HEK293T (cell line): ENCODE results near the gene RTCB.

Experiments used
- ARNT ChIP-seq: fragments of 450-650 bp; IDR thresholded peaks from 2 replicates; pipeline ENCODE4 v1.6.1; 2017; ENCODE audit warnings: mild to moderate bottlenecking
- BHLHE40 ChIP-seq: fragments of 450-650 bp; IDR thresholded peaks from 2 replicates; pipeline ENCODE4 v1.6.1; 2016; ENCODE audit warnings: mild to moderate bottlenecking, moderate library complexity, borderline replicate concordance
- FOXA1 ChIP-seq: fragments of 450-650 bp; IDR thresholded peaks from 2 replicates; pipeline ENCODE4 v1.6.1; 2016; ENCODE audit warnings: mild to moderate bottlenecking
- FOXK2 ChIP-seq: fragments of 450-650 bp; IDR thresholded peaks from 2 replicates; pipeline ENCODE4 v1.6.1; 2016; ENCODE audit warnings: mild to moderate bottlenecking
- FOXM1 ChIP-seq: fragments of 450-650 bp; IDR thresholded peaks from 2 replicates; pipeline ENCODE4 v1.6.1; 2017; ENCODE audit warnings: mild to moderate bottlenecking, borderline replicate concordance
- L3MBTL2 ChIP-seq: fragments of 450-650 bp; conservative IDR thresholded peaks from 2 replicates; pipeline ENCODE4 v1.6.1; 2016; ENCODE audit warnings: mild to moderate bottlenecking
- NFRKB ChIP-seq: fragments of 450-650 bp; IDR thresholded peaks from 2 replicates; pipeline ENCODE4 v1.6.1; 2016; ENCODE audit warnings: mild to moderate bottlenecking, moderate library complexity
- TARDBP ChIP-seq: fragments of 450-650 bp; IDR thresholded peaks from 2 replicates; pipeline ENCODE4 v1.6.1; 2016
- ZNF384 ChIP-seq: fragments of 450-650 bp; IDR thresholded peaks from 2 replicates; pipeline ENCODE4 v1.6.1; 2016

GRCh38 chr22:32422062-32422461, 10.0 kb upstream of the RTCB start:
- TF ChIP-seq FOXM1 (no peak), ARNT (no peak), NFRKB (no peak), TARDBP (no peak), FOXA1 (no peak), FOXK2 (no peak), L3MBTL2 (no peak), ZNF384 (no peak), BHLHE40 (no peak)
